Spleen (tissue), 11 donors: ENCODE results near the gene RAB10. TPM values are rescaled to one million over a fixed set of nuclear protein-coding genes. Genes with fewer than 3 reads are reported as not detected.

Experiments used
- DNase-seq: peaks from one replicate; pipeline ENCODE4 v3.0.0-alpha.2; 2020
- H3K27ac ChIP-seq, 8 donors: fragments of 200-600 bp; sonication (generic) in 7 of 8; 1 replicate in 4 of 8; 2 replicates in 4 of 8; pipeline versions ENCODE4 v1.5.0 to v1.8.0; 2016 to 2021; ENCODE audit warnings: inconsistent platforms in 4 of 8, mild to moderate bottlenecking in 4 of 8, moderate library complexity in 1 of 8
- H3K27me3 ChIP-seq, 7 donors: fragments of 200-600 bp; sonication (generic) in 6 of 7; replicated peaks in 1 of 7; 1 replicate in 4 of 7; 2 replicates in 3 of 7; pipeline versions ENCODE4 v1.5.0 to v1.8.0; 2016 to 2021; ENCODE audit warnings: inconsistent platforms in 3 of 7, mild to moderate bottlenecking in 1 of 7
- H3K36me3 ChIP-seq, 6 donors: fragments of 200-600 bp; sonication (generic) in 5 of 6; 1 replicate in 4 of 6; 2 replicates in 2 of 6; pipeline versions ENCODE4 v1.5.0 to v1.8.0; 2016 to 2021; ENCODE audit warnings: inconsistent platforms in 2 of 6
- H3K4me1 ChIP-seq, 6 donors: fragments of 200-600 bp; sonication (generic) in 5 of 6; 1 replicate in 3 of 6; 2 replicates in 3 of 6; pipeline versions ENCODE4 v1.5.0 to v1.8.0; 2016 to 2021; ENCODE audit warnings: inconsistent platforms in 3 of 6
- H3K4me3 ChIP-seq, 8 donors: fragments of 200-600 bp; sonication (generic) in 7 of 8; 1 replicate in 4 of 8; 2 replicates in 4 of 8; pipeline versions ENCODE4 v1.5.0 to v1.8.0; 2016 to 2021; ENCODE audit warnings: inconsistent platforms in 4 of 8, mild to moderate bottlenecking in 4 of 8, moderate library complexity in 2 of 8
- H3K9me3 ChIP-seq, 8 donors: fragments of 200-600 bp; sonication (generic) in 7 of 8; 1 replicate in 4 of 8; 2 replicates in 4 of 8; pipeline versions ENCODE4 v1.5.0 to v1.8.0; 2016 to 2021; ENCODE audit warnings: inconsistent platforms in 4 of 8
- POLR2A ChIP-seq, 3 donors: fragments of 450-650 bp; IDR thresholded peaks; one replicate each; pipeline ENCODE4 v1.5.1; 2017; ENCODE audit warnings: antibody characterized with exemption in 3 of 3, mild to moderate bottlenecking in 1 of 3
- POLR2AphosphoS5 ChIP-seq, 3 donors: sonication (generic); formaldehyde crosslinking; IDR thresholded peaks; one replicate each; pipeline ENCODE4 v1.5.1; 2017; ENCODE audit warnings: antibody characterized with exemption in 3 of 3
- WGBS, 5 donors: extraction: QIAGEN DNeasy Blood & Tissue Kit in 3 of 5; methylation state at CpG; one replicate each; pipeline versions ENCODE4 v1.1.5 to v1.1.7; 2013 to 2018; 5-methylcytosine and 5-hydroxymethylcytosine counted together
- intact Hi-C: fragments of 100-400 bp; cut with DNase I; formaldehyde crosslinking; loops from one replicate; pipeline ENCODE4 v1.15.0; 2023; ENCODE audit warnings: low total_unique reads
- polyA plus RNA-seq, 3 donors: library from polyadenylated mRNA; stranded (reverse); fragments of 200-250 nt; gene quantifications; one replicate each; pipeline ENCODE4 v1.2.1, GENCODE V29; 2013
- total RNA-seq, 7 donors: library from RNA; depleted of rRNA in 3 of 7; stranded (reverse); fragments of >200 nt in 3 of 7; fragmentation: NEBNext Ultra II Directional in 4 of 7; extraction: Animal tissue kit (Norgen Biotek cat#: 25700) in 4 of 7; gene quantifications; one replicate each; pipeline versions ENCODE4 v1.1.0 to v1.2.1, GENCODE V29; 2016 to 2021
- TF ChIP-seq, protein P1 (sequence below), 11 experiments: fragments of 200-600 bp in 7 of 11; fragments of 450-650 bp in 4 of 11; sonication (generic) in 4 of 11; IDR thresholded peaks in 8 of 11; conservative IDR thresholded peaks in 3 of 11; 1 replicate in 7 of 11; 2 replicates in 4 of 11; pipeline versions ENCODE4 v1.4.0 to v1.8.0; 2016 to 2021; ENCODE audit warnings: antibody characterized with exemption in 11 of 11, inconsistent platforms in 4 of 11, mild to moderate bottlenecking in 1 of 11
- donor health status: healthy with polysubstance abuse.
- donor health status: DM: no; HTN: no; CAD: no; lungs with moderate emphysema.
- donor health status: DM: no; HTN: no; CAD: no.
- donor health status: Bipolar disorder and iron deficiency.
- donor health status: healthy.
- donor health status: DM: no; HTN: no; CAD: no.
- donor health status: DM: yes; HTN: yes; CAD: no.

RAB10 gene
- total and polyA plus RNA-seq, 10 donors: 24.4 to 135 (median 106) TPM

DNA sequence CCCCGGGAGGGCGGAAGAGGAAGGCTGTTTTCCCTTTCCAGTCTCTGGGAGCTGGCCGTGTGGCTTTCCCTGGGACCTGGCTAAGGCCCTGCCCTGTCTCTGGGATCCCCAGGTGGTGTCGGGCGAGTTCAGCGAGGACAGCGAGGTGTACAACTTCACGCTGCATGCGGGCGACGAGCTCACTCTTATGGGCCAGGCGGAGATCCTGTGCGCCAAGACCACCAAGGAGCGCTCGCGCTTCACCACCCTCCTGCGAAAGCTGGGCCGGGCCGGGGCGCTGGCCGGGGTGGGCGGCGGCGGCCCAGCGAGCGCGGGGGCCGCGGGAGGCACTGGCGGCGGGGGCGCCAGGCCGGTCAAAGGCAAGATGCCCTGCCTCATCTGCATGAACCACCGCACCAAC, 150.2 kb downstream of the RAB10 start:
- Histone ChIP-seq H3K27me3 (peaks cover 0 to 30% (median 5%) of the 10 kb centered on the region in 7 donors), H3K27ac (peak overlapping the region in 3 of 8 donors; percentile 64 to 78 (median 73)), H3K4me3 (peak overlapping the region in 7 of 8 donors; percentile 38 to 78 (median 48)), H3K9me3 (no peaks in the 10 kb centered on the region), H3K36me3 (peaks cover 0 to 3% (median 0%) of the 10 kb centered on the region in 6 donors), H3K4me1 (peaks cover 7 to 36% (median 29%) of the 10 kb centered on the region in 6 donors)
- WGBS, 5 donors: 73 to 91% (median 78%) methylated on average over 20 to 34 of the region's 34 CpGs
- intact Hi-C loops: no loop called here
- TF ChIP-seq, protein P1, sequence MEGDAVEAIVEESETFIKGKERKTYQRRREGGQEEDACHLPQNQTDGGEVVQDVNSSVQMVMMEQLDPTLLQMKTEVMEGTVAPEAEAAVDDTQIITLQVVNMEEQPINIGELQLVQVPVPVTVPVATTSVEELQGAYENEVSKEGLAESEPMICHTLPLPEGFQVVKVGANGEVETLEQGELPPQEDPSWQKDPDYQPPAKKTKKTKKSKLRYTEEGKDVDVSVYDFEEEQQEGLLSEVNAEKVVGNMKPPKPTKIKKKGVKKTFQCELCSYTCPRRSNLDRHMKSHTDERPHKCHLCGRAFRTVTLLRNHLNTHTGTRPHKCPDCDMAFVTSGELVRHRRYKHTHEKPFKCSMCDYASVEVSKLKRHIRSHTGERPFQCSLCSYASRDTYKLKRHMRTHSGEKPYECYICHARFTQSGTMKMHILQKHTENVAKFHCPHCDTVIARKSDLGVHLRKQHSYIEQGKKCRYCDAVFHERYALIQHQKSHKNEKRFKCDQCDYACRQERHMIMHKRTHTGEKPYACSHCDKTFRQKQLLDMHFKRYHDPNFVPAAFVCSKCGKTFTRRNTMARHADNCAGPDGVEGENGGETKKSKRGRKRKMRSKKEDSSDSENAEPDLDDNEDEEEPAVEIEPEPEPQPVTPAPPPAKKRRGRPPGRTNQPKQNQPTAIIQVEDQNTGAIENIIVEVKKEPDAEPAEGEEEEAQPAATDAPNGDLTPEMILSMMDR (IDR thresholded peaks at IDR 0.05 in 8 of 11, conservative IDR thresholded peaks at IDR 0.05 in 3 of 11): no peak
- TF ChIP-seq POLR2A (IDR thresholded peaks at IDR 0.05): no peak
- DNase-seq: no peak

DNA sequence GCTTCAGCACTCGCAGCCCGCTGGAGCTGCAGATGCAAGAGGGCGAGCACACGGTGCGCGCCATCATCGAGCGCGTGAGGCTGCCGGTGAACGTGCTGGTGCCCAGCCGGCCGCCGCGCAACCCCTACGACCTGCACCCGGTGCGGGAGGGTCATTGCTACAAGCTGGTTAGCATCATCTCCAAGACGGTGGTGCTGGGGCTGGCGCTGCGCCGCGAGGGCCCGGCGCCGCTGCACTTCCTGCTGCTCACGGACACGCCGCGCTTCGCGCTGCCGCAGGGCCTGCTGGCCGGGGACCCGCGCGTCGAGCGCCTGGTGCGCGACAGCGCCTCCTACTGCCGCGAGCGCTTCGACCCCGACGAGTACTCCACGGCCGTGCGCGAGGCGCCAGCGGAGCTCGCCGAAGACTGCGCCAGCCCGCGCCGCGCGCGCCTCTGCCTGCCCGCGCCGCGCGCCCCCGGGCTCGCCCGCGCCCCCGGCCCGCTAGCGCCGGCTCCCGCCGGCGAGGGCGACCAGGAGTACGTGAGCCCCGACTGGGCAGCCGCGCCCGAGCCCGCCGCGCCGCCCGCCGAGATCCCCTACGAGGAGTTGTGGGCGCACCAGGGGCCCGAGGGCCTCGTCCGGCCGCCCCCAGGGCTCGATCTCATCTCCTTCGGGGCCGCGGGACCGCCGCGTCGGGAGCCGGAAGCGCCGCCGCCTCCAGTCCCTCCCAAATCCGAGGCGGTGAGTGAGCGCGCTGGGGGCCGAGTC, 150.8 kb downstream of the RAB10 start:
- Histone ChIP-seq H3K27me3 (peaks cover 0 to 24% (median 0%) of the 10 kb centered on the region in 7 donors), H3K27ac (peak overlapping the region in 6 of 8 donors; percentile 15 to 78 (median 58))

DNA sequence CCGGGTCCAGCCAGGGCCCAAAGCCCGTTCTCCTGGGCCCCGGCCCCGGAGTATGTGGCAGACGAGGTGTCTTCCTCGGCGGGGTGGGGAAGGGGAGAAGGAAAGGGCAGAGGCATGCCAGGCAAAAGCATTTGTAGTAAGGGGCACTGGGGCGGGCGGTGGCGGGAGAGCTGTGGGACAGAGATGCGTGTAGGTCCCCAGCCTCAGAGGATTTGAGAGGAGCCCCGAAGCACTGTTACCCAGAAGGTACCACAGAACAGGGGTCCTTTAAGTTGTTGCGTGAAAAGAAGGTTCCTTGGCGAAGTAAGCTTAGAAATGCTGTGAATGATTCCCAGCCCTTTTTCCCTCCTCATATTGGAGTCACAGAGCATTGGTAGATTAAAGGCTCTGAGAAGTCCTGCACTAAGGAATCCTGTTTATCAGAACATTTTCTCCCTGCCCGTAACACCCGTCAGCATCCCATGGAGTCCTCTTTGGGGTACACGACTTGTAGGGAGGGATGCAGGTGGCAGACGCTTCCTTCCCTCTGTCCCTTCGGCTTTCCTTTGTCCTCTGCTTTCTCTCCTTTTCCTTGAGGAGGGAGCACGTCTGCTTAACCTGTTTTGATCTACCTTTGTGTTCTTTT, 151.5 kb downstream of the RAB10 start:
- H3K4me1 ChIP-seq: peaks cover 0 to 25% (median 18%) of the 10 kb centered on the region in 6 donors
- TF ChIP-seq, protein P1 (IDR thresholded peaks at IDR 0.05 in 8 of 11, conservative IDR thresholded peaks at IDR 0.05 in 3 of 11): no peak
- TF ChIP-seq POLR2AphosphoS5 (IDR thresholded peaks at IDR 0.05) (no peak), POLR2A (IDR thresholded peaks at IDR 0.05) (no peak)
- DNase-seq: no peak
- WGBS, 5 donors: 50 to 58% (median 58%) methylated on average over 20 of the region's 20 CpGs
- H3K27ac ChIP-seq: peak overlapping the region in 5 of 8 donors; percentile 27 to 78 (median 64)
- H3K27me3 ChIP-seq: peaks cover 0 to 17% (median 0%) of the 10 kb centered on the region in 7 donors
- intact Hi-C loops: no loop called here
- H3K4me3 ChIP-seq: peak overlapping the region; percentile 37 to 78 (median 50)
- peaks cover 0 to 13% (median 7%) of the 10 kb centered on the region in 6 donors for H3K36me3 ChIP-seq
- H3K9me3 ChIP-seq: no peaks in the 10 kb centered on the region

More for the DNA sequence above, 150.8 kb downstream of the RAB10 start:
- Histone ChIP-seq H3K4me3 (peak overlapping the region; percentile 38 to 78 (median 50)), H3K4me1 (peaks cover under 1 to 30% (median 23%) of the 10 kb centered on the region in 6 donors), H3K36me3 (peaks cover 0 to 6% (median 2%) of the 10 kb centered on the region in 6 donors), H3K9me3 (no peaks in the 10 kb centered on the region)
- peak; percentile 48 to 79 (median 62) for TF ChIP-seq POLR2AphosphoS5 (IDR thresholded peaks at IDR 0.05)
- no peak for TF ChIP-seq POLR2A (IDR thresholded peaks at IDR 0.05)
- TF ChIP-seq, protein P1 (IDR thresholded peaks at IDR 0.05 in 8 of 11, conservative IDR thresholded peaks at IDR 0.05 in 3 of 11): peak in 10 of 11 experiments; percentile 17 to 81 (median 60)
- 1 to 10% (median 3%) methylated on average over 9 to 114 of the region's 114 CpGs for WGBS, 5 donors
- intact Hi-C loops: no loop called here
- peak; percentile 98 for DNase-seq
